HuH-7.5 (cell line): ENCODE data around the gene EHMT1.

Experiments used
- DNase-seq: peaks from one replicate; pipeline ENCODE4 v3.0.0; 2011; ENCODE audit warnings: low spot score

The EHMT1 gene

DNA sequence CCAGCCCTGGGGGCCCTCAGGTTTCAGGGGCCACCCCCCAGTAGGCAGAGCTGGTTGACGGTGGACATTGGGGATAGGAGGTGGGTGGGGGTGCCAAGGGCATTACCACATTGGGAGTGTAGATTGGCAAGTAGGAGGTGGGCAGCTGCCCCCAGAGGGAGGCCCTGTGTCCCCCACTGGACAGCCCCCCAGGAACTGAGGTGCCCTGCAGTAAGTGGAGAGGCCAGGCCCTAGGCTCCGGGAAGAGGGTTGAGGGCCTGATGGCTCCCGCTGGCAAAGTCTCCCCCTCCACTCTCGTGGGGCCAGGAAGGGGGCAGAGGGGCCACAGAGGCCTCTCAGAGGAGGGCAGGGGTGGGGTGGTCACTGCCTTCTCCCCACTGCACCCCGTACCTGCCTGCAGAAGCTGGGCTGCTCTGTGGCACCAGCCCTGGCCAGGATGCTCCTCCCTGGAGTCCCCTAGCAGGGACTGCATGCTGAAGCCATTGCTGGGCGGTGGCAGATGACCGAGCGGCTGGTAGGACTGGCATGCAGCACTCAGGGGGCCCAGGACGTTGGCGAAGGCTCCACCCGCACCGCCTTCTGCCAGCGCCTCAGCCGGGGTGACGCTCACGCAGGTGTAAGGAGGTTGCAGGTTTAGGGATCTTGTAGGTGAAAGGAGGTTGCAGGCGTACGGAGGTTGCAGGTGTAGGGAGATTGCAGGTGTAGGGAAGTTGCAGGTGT is 169.1 kb downstream of the EHMT1 start:
- DNase-seq = no peak

DNA sequence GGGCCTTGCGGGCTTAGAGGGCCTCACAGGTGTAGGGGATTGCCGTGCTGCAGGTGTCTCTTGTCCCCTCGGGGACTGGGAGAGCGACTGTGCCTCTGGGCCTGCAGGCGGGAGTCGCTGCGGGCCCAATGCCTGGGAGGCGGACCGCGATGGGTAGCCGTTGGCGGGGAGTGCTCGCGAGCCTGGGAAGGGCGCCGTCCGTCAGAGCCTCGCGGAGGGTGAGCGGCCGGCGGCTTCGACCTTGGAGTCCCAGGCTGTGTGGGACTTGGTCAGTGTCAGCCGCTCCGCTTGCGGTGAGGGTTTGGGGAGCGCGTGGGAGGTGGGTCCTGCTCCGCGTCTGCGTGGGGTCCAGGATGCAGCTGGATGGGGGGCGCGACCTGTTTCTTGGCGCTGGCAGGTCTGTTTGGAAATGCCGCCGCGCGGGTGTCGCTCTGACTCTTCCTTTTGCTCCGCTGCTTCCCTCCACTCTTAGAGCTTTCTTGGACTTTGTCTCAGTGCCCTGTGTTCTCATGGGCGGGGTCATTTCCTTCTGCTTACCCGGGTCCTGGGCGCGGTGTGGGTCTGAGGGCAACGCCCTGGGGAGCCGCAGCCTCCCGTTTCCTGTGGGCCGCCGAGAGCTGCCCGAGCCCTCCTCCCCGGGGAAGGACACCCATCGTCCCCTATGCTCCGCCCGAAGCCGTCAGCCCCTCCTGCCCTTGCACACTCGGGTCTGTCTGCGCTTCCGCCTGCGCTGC is 169.9 kb downstream of the EHMT1 start:
- no peak for DNase-seq

DNA sequence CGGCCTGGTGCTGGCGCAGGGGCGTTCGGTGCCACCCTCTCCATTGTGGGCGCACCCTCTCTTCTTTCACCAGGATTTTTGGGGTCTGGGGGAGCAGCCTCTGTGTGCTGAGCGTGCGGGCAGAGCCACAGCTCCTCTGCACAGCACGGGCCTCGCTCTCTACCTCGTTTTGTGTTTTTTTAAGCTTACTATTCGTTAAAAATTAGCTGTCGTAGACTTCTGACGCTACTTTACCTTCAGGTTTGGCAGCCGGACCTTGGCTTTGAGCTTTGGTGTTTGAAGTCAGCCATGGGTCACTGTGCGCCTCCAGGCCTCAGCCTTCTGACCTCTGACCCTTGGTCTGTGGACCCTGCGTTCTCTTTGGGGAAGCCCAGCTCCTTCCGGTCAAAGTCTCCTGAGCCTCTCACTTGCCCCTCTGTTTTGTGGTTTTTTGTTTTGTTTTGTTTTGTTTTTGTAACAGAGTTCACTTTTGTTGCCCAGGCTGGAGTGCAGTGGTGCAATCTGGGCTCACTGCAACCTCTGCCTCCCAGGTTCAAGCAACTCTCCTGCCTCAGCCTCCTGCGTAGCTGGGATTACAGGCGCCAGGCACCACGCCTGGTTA is 170.6 kb downstream of the EHMT1 start:
- DNase-seq = no peak

DNA sequence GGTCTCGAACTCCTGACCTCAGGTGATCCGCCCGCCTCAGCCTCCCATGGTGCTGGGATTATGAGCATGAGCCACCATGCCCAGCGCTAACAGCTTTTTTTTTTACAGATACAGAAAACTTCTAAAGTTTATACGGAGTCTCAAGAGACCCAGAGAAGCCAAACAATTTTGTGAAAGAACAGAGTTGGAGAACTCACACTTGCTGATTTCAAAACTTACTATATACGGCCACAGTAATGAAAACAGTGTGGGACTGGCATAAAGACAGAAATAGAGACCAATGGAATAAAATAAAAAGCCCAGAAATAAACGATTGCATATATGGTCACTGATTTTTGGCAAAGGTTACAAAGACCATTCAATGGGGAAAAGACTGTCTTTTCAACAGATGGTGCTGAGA is 173.1 kb downstream of the EHMT1 start:
- DNase-seq = no peak

DNA sequence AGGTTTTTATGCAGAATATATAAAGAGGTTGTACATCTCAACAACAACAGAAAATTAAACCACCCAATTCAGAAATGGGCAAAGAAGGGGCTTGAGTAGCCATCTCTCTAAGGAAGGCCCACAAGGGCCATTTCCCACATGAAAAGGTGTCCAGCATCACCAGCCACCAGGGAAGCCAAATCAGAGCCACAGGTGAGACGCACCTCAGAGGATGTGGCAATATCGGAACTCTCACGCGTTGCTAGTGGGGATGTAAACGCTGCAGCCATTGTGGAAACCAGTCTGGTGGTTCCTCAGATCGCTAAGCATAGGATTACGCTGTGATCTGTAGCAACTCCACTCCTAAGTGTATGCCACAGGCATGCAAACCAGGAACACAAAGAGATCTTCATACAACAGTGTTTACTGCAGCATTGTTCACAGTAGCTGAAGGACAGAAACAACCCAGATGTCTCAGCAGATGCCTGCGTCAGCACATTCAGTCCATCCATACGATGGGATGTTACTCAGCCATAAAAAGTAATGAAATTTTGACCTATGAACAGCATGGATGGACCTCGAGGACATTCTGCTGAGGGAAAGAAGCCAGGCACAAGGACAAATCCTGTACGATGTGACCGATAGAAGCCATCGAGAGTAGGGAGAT is 174.5 kb downstream of the EHMT1 start:
- DNase-seq = no peak

DNA sequence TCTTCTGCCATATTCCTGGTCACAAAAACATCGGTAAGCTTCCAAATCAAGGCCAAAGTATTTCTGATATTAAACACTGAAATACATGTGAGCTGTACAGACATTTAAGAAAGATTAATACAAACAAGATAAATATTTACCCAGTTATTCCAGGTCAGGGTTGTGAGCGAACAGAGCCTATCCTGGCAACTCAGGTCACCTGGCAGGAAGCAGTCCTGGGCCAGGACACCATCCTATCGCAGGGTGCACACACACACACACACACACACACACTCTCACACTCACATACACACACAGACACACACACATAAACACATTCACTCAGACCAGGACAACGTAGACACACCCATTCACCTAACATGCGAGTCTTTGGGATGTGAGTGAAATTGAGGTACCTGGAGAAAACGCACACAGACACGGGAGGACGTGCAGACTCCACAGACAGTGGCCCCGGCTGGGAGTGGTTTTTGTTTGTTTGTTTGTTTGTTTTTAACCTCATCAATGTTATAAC is 176.4 kb downstream of the EHMT1 start:
- no peak for DNase-seq

DNA sequence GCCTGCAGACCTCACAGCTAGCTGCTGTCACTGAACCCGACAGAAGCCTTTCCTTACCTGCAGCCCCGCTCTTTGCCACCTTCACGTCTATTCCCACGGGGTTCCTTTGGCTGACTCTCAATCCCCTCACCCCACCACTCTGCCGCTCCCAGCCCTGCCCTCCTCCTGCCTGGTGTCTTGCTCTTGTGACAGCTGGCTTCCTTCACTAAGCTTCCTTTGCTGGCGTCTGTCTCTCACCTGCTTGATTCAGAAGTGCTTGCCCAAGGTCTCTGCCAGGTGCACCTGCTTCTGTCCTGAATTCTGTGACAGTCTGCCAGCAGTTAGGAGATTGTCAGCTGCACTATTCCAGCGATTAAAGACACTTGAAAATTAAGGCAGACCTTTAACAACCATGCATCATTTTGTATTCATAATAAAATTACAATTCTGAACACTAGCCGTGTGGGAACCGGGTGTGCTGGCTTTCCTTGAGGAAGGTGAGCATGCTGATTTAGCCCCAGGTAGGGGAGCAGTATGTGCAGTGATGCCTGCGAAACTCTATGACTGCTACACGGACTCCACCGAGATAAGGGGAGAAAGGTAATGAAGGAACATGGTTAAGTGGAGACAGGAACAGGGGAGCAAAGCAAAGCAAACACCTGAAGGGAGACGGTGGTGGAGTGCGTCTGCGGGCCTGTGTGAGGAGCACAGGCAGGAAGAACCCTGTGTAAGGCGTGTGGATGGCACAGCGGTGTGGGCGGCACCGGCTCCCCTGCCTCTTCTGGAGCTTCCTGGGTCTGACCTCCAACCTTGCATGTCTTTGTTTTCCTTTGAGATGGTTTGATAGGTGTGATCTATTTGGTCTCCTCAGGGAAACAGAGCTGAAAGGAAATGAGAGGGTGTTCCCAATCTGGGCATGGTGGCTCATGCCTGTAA is 178.7 kb downstream of the EHMT1 start:
- DNase-seq = no peak

DNA sequence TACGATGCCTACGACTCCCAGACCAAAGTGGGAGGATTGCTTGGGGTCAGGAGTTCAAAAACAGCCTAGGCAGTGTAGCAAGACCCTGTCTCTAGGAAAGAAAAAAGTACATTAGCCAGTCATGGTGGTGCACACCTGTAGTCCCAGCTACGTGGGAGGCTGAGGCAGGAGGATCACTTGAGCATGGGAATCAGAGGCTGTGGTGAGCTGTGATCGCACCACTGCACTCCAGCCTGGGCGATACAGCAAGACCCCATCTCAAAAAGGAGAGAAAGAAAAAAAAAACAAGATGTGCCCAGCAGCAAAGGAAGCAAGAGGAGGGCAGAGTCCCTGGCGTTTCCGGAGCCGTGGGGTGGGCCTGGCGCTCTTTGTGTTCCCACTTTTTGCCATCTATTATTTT is 179.3 kb downstream of the EHMT1 start:
- DNase-seq = no peak

DNA sequence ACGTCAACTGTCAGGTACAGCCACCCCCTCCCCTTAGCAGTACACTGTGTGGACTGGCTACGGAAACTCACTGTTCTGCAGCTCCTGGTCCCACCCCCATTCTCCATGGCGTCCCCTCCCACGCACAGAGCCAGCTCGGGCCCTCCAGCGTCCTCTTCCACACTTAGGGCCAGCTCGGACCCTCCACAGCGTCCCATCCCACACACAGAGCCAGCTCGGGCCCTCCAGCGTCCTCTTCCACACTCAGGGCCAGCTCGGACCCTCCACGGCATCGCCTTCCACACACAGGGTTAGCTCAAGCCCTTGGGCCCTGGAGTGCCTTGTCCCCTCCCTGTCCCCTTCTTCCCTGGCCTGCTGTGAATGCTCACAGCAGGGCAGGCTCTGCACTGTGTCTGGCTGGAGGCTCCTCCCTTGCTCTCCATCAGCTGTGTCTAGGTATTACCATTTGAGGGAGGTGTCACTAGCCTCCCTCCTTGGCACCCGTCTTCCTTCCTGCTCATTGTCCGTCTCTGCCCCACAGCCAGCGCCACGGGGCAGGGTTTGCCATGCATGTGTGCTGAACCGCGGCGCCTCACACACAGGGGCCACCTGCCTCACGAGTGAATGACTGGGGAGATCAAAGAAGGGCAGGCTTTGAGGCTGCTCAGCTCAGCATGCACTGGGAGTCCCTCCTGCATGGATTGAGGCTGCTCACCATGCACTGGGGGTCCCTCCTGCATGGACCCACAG is 180.3 kb downstream of the EHMT1 start:
- no peak for DNase-seq

DNA sequence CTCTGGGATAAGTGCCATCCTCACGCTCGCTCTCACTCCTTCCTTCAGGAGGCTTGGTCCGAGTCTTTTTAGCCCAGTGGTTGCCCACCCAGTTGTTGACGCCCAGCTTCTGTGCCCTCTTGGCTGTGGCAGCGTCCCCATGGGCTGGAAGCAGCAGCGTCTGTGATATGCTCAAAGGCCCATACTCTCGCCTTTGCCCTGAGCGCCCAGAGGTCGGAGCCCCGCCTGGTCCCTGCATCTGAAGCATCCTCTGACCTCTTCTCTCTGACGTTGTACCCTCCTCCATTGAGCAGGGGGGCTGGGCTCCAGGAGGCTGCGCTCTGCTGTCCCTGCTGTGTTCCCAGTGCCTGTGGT is 180.8 kb downstream of the EHMT1 start:
- DNase-seq = no peak

DNA sequence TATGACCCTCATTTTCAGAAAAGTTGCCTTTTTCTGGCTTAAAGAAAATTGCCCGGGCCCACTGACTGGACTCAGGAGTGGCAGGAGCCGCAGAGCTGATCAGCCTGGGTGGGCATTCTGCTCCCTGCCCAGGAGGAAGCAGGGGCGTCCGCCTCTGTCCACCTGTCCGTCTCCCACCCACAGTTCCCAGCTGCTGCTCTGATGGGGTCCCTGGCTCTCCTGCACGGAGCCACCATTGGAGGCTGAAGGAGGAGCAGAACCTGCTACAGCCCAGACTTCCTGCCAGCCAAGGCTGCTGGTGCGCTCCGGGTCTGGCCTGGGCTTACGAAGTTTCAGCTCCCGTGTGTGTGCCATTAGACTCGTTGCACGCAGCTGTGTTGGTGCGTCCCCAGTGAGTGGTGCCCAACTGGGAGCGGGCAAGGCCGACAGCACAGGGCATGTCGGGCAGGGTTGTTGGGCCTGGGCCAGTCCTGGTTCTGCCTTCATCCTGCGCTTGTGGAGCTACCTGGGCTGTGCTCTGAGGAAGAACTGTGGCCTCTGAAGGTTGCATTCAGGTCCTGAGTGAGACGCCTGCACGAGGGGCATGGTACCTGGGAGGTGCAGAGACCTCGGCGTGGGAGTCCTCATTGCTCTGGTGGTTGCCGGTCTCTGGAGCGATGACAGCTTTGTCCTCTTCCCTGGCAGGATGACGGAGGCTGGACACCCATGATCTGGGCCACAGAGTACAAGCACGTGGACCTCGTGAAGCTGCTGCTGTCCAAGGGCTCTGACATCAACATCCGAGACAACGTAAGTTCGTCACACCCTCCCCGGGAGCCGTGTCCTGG is 181.6 kb downstream of the EHMT1 start:
- DNase-seq = no peak

DNA sequence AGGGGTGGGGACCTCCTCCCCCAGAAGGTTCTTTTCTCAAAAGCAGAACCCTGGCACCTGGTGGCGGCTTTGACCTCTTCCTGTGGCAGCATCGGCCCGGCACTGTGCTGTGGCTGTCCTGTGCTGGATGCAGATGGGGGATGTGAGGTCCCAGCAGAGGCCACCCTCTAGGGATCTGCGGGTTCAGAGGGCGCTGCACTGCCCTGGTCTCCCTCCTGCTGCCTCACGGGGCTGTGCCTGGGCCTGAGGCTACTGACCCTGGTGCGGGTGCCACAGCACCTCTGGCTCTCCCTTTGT is 182.2 kb downstream of the EHMT1 start:
- DNase-seq = no peak

DNA sequence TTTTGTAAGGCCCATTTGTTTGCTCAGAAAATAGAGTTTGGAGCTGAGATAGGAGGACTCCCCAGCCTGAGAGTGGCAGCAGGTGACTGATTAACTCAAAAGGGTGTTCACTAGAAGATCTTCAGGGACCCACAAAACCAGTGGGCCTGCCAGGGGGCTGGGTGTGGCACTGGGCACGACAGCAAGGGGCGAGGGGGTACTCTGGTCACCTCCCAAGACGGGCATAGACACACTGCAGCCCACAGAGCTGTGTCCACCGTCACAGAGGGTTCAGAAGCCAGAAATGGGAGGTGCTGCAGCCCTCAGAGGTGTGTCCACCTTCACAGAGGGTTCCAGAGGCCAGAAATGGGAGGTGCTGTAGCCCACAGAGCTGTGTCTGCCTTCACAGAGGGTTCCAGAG is 183.2 kb downstream of the EHMT1 start:
- DNase-seq = no peak

DNA sequence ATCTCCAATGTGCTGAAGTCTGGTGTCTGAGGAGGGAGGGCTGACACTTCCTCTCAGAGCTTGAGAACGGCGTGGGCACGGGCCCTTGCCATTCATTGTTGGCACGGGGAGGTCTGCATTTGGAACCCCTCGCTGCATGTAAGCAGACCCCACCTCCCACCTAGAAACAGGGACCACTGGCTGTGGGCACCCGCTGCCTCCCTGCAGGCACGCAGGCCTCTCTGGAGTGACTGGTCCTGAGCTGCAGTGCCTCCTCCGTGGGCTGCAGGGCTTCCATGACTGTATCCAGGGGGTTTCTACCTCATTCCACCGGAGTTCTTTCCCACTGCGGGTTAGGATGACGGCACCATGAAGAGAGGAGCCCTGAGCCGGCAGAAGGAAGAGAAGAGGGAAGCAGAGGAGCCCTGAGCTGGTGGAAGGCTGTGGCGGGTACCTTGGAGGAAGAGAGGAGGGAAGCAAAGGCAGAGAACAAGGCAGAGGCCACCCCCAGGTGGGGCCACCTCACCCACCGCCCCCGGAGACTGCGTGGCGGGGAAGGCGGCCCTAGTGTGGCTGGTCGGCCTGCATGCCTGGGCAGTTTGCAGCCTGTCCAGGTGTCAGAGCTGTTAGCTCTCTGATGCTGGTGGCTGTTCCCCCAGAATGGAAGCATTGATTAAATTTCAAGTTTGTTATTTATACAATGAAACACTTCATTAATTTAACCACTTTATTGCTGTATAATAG is 183.9 kb downstream of the EHMT1 start:
- no peak for DNase-seq

DNA sequence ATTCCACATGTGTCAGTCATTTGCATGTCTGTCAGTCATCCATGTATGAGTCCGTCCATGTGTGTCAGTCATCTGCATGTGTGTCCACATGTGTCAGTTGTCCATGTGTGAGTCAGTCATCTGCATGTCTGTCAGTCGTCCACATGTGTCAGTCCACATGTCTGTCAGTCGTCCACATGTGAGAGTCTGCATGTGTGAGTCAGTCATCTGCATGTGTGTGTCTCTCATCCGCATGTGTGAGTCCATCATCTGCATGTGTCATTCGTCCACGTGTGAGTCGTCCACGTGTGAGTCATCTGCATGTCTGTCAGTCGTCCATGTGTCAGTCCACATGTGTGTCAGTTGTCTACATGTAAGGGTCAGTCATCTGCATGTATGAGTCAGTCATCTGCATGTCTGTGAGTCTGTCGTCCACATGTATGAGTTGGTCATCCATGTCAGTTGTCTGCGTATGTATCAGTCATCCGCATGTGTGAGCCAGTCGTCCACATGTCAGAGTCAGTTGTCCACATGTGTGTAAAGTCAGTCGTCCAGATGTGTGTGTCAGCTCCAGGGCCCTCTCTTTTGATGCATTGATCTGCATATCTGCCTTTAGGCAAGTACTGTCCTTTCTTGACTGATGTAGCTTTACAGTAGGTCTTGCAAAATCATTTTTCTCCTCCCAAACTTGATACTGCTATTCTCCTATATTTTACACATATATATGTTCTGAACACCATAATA is 186.3 kb downstream of the EHMT1 start:
- no peak for DNase-seq

DNA sequence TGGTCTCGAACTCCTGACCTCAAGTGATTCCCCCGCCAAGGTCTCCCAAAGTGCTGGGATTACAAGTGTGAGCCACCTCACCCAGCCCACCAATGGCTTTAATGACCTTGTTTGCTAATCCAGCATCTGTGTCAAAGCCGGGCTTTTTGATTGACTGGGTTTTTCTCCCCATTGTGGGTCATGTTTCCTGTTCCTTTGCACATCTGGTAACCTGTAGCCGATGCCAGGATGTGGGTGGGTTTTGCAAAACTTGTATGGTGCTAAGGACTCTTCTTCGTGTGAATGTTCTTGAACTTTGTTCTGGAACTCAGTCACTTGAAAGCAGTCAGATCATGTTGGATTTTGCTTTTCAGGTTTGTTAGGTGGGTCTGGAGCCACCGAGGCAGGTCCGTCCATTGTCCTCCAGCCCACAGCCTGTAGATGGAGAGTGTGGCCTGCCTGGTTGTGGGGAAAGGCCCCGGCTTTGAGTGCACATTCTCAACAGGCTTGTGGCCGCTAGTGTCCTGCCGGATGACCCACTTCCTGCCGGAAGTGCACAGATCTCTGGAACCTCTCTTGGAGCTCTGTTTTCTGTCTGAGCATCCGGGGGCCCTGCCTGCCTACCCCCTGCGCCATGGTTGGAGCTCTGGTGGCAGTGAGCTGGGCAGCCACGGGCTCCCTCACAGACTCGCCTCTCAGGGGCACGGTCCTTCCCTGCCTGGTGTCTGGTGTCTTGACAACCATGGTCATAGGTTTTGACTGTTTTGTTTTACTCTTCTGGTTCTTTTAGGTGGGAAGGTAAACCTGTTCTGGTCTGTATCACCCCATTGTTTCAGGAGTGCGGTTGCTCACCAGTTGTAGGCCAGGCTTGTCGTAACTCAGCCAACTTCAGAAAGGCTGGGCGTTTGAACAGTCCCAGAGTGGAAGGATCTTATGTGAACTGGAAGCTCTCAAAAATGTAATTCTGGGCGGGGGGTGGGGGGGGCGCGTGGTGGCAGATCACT is 189.2 kb downstream of the EHMT1 start:
- DNase-seq = no peak

DNA sequence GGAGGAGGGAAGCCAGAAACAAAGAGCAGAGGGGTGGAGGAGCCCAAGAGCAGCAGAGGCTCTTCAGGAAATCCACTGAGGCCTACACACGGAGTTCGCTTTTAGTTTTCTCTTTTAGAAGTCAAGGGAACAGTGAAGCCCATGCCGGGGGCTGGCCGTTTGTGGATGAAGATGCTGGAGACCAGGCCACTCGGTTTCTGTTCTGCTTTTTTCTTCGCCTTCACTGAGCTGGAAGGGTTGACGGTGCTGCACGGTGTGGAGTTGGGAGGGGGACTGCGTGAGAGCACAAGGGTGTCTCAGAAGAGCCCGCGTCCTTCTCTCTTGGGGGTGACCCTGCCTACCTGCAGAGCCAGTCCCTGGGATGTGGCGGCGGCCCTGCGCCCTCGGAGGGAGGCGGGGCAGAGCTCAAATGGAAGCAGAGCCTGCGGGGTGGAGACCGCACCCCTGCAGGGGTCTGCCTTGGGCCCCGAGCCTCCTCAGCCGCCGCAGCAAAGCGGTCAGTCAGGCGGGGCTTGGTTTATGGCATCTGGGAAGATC is 190.3 kb downstream of the EHMT1 start:
- no peak for DNase-seq
